AG04450 (cell line): ENCODE results near the gene LCE2B. TPM values are rescaled to one million over a fixed set of nuclear protein-coding genes. Genes with fewer than 3 reads are reported as not detected.
"Not testable (repeated sequence)": the region's sequence is repeated elsewhere in the genome, so short reads cannot be mapped to it uniquely, and the experiment has no call there.

ENCODE experiments used
- CTCF ChIA-PET: fragments of 300-600, 350-600 bp; formaldehyde crosslinking; extraction: SDS; loops from one replicate; lab custom pipeline; 2022; ENCODE audit warnings: antibody characterized with exemption, inconsistent platforms; lab: Charles Lee
- POLR2A ChIA-PET: fragments of 350-600 bp; formaldehyde crosslinking; extraction: SDS; loops from one replicate; lab custom pipeline; 2021; ENCODE audit warnings: antibody characterized with exemption, inconsistent platforms; lab: Yijun Ruan, JAX
- DNase-seq: peaks from one replicate; pipeline ENCODE4 v3.0.0-alpha.2; 2011; ENCODE audit warnings: low read depth, low spot score
- H3K27ac ChIP-seq: one replicate; pipeline ENCODE4 v1.5.1; 2012; ENCODE audit warnings: low read depth, low read length, control low read depth
- H3K27me3 ChIP-seq: one replicate; pipeline ENCODE4 v1.6.0; 2012; ENCODE audit warnings: low read length; ENCODE audit not compliant: control insufficient read depth, insufficient read depth
- H3K4me3 ChIP-seq: 2 replicates; pipeline ENCODE4 v1.5.1; 2011; ENCODE audit warnings: mild to moderate bottlenecking, low read depth, low read length, control low read depth
- H3K9me3 ChIP-seq: 2 replicates; pipeline ENCODE4 v1.5.1; 2012; ENCODE audit warnings: low read length; ENCODE audit not compliant: control insufficient read depth, insufficient read depth
- polyA plus RNA-seq: library from polyadenylated mRNA; depleted of rRNA; stranded (reverse); fragments of >200 nt; gene quantifications from 2 replicates; pipeline ENCODE4 v1.2.3, GENCODE V29; 2011
- TF ChIP-seq, protein P1 (sequence below): IDR thresholded peaks from 2 replicates; pipeline ENCODE4 v1.5.1; 2011; ENCODE audit warnings: low read depth, low read length, control low read depth, inconsistent platforms

The LCE2B gene
- polyA plus RNA-seq, 1 experiment = not detected

DNA sequence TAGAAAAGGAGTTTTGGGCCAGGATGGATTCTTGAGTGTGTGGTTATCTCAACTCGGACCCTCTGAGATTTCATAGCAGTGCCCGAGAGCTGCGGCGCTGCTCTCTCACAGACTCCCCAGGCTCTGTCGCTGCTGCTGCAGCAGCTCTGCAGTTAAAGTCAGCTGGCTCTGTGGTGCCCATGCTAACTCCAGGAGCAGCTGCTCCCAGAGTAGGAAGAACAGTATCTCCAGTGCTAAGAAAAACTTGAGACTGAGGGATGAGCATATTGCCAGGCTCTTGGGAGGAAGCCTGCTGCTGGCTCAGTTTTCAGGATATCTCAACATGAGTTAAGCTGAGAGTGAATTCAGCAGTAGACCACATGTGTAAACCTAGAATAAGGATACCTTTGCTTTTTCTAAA, 18.3 kb upstream of the LCE2B start:
- no peak overlapping the region for H3K4me3 ChIP-seq
- no peaks in the 10 kb centered on the region for H3K27me3 ChIP-seq
- ChIA-PET POLR2A (no interaction called here), CTCF (no interaction called here)
- TF ChIP-seq, protein P1, sequence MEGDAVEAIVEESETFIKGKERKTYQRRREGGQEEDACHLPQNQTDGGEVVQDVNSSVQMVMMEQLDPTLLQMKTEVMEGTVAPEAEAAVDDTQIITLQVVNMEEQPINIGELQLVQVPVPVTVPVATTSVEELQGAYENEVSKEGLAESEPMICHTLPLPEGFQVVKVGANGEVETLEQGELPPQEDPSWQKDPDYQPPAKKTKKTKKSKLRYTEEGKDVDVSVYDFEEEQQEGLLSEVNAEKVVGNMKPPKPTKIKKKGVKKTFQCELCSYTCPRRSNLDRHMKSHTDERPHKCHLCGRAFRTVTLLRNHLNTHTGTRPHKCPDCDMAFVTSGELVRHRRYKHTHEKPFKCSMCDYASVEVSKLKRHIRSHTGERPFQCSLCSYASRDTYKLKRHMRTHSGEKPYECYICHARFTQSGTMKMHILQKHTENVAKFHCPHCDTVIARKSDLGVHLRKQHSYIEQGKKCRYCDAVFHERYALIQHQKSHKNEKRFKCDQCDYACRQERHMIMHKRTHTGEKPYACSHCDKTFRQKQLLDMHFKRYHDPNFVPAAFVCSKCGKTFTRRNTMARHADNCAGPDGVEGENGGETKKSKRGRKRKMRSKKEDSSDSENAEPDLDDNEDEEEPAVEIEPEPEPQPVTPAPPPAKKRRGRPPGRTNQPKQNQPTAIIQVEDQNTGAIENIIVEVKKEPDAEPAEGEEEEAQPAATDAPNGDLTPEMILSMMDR = no peak
- H3K27ac ChIP-seq = no peak overlapping the region
- DNase-seq = no peak
- peaks cover 7% of the 10 kb centered on the region for H3K9me3 ChIP-seq

DNA sequence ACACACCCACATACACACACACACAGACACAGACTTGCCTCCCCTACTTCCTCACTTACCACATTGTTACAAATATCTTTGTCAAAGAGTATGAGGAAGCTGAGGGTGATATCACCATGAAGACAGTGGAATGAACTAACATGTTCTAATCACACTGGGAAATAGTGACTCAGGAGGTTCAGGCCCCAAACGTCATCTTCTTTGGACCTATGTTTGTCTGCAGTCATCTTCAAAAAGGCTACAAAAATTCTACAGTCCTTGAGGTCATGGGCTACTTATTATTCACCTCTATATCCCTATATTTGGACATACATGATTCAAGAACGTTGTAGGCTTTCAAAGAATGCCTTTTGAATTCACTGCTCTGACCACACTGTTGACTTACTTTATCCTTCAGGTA, 12.9 kb upstream of the LCE2B start:
- Histone ChIP-seq H3K4me3 (no peak overlapping the region), H3K27me3 (no peaks in the 10 kb centered on the region), H3K9me3 (peaks cover 4% of the 10 kb centered on the region; the same call in 1 of the 2 replicates), H3K27ac (no peak overlapping the region)
- POLR2A ChIA-PET = no interaction called here
- CTCF ChIA-PET = no interaction called here
- no peak for DNase-seq
- TF ChIP-seq, protein P1 = no peak

DNA sequence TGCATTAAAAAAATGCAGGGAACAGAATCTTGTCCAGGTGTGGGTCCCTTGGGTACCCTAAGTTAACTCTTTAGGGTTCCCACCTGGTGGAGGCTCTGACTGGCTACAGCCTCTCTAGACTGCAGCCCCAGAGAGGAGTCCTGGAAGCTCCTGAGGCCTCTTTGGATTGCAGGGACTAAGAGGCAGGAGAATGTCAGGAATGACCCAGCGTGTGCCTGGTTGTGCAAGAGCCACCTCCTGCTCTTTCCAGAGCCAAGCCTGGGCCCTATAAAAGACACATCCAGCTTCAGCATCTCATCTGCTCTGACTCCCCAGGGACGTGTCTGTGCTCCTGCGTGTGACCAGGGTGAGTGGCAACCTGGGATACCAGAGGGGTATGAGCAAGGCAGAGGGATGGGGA, 10.9 kb upstream of the LCE2B start, which contains the start of gene LCE2C:
LCE2C (plus strand) TSS at position 297 of the 400 bp plus-strand sequence. CDS start 737 bp downstream, outside the sequence.
- POLR2A ChIA-PET, CTCF ChIA-PET: not testable (repeated sequence)

DNA sequence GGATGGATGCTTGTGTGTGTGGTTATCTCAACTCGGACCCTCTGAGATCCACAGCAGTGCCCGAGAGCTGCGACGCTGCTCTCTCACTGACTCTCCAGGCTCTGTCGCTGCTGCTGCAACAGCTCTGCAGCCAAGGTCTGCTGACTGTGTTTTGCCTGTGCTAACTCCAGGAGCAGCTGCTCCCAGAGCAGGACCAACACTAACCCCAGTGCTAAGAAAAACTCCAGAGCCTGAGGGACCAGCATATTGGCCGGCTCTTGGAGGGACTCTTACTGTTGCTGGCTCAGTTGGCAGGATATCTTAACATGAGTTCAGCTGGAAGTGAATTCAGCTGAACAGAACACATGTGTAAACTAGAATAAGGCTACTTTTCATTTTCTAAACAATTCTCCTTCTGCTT, 6.5 kb upstream of the LCE2B start:
- Histone ChIP-seq H3K27me3 (no peaks in the 10 kb centered on the region), H3K27ac (no peak overlapping the region), H3K9me3 (peaks cover 12% of the 10 kb centered on the region), H3K4me3 (no peak overlapping the region)
- ChIA-PET CTCF (no interaction called here), POLR2A (no interaction called here)
- DNase-seq = no peak
- TF ChIP-seq, protein P1 = no peak

More for the DNA sequence above, 10.9 kb upstream of the LCE2B start, which contains the start of gene LCE2C:
- not testable (repeated sequence) for H3K27me3 ChIP-seq, DNase-seq, H3K4me3 ChIP-seq, H3K27ac ChIP-seq
- H3K9me3 ChIP-seq = peaks cover 12% of the 10 kb centered on the region

DNA sequence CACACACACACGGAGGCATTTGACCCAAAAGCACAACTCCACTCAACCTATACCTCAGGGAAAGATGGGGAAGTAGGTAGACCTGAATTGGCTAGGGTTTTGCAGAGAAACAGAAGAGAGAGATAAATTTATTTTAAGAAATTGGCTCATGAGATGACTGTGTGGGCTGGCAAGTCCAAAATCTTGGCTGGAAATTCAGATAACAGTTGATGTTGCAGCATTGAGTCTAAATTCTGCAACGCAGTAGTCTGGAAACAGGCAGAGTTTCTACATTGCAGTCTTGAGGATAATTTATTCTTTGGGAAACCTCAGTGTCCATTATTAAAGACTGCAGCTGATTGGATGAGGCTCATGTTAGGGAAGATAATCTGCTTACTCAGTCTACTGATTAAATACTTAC, 4.3 kb upstream of the LCE2B start:
- DNase-seq = no peak
- no peak overlapping the region for H3K4me3 ChIP-seq
- CTCF ChIA-PET = no interaction called here

More for the DNA sequence above, 4.3 kb upstream of the LCE2B start:
- Histone ChIP-seq H3K27me3 (no peaks in the 10 kb centered on the region), H3K9me3 (peaks cover 8% of the 10 kb centered on the region), H3K27ac (no peak overlapping the region)
- TF ChIP-seq, protein P1 = no peak
- POLR2A ChIA-PET = no interaction called here
